NCI-H2107 (cell line): ENCODE results near the gene UBA1.

ENCODE experiments used
- DNase-seq: peaks from one replicate; lab custom pipeline; 2025; lab: John Stamatoyannopoulos, UW

The UBA1 gene

DNA sequence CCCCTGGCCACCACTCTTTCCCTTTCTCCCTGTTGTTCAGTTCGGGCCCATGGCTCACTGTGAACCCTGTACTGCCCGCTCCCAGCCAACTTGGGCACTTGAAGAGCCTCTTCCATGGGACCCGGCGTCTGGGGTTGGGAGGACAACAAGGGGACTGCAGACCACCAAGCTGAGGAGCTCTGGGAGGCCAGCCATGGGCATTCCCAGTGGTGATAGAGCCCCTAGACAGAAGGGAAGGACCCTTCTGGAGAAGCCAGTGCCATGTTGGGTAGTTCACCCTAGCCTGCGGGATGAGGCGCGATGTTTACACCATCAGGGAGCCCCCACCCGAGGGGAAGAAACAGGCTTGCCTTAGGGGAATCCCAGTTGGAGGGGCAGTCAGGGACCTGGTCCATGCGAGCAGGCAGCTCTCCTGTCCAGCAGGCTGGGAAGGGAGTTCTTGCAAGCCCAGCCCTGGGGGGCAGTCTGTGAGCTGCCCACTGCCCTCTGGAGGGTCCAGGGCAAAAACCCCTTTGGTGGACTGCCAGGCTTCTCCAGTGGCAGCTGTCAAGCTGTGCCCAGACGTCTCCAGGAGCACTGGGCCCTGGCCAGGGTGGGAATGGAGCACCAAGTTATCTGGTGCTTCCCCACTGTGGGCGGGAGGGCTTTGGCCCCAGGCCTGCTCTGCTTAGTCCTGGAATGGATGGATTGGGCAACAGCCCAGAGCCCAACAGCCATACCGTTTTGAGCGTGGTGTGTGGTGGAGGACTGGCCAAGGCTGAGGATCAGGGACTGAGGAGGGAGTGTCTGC, 23.7 kb upstream of the UBA1 start:
- DNase-seq: no peak

GRCh38 chrX:47170861-47171692, 22.6 kb upstream of the UBA1 start:
- DNase-seq: no peak

DNA sequence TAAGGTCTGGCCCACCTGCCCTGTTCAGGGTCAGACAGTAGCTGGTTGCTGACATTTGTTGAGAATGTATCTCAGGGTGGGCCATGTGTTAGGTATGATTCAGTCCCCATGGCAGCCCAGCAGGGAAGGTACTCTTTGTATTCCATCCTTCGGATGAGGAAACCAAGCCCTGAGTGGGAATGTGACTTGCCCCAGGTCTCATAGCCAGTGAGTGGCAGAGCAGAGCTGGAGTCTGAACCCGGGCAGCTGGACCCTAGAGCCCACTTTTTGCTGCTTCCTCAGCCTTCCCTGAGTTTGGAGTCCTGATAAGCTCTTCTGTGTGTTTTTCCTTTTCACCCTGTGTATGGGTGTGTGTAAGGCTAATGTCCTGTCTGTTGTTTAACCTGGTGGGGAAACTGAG, 21.6 kb upstream of the UBA1 start:
- no peak for DNase-seq

GRCh38 chrX:47172549-47172948, 21.1 kb upstream of the UBA1 start:
- no peak for DNase-seq

- DNase-seq: no peak
Measured at GRCh38 chrX:47172971-47173792, 20.4 kb upstream of the UBA1 start.

DNA sequence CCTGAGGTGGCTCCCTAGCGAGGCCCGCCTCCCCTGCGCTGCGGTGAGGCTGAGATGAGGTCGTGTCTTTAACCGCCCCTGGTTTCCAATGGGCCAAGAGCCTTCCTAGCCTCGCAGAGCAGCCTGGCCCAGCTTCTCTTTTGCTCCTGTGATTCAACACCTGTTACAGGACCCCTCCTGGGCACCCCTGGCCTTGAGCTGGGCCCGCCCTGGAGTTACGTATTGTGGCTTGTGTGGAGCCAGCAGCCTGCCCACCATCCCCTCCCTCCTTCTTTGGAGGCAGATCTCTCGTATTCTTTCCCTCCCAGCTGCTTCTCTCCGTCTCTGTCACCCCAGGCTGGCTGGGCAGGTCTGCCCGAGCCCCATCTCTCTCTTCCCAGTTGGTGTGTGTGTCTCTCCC, 19.3 kb upstream of the UBA1 start:
- DNase-seq: no peak

GRCh38 chrX:47174846-47175587, 18.6 kb upstream of the UBA1 start:
- DNase-seq: no peak

- DNase-seq: no peak
Measured at GRCh38 chrX:47175588-47175980, 18.0 kb upstream of the UBA1 start.

GRCh38 chrX:47176101-47176740, 17.4 kb upstream of the UBA1 start:
- DNase-seq: no peak

DNA sequence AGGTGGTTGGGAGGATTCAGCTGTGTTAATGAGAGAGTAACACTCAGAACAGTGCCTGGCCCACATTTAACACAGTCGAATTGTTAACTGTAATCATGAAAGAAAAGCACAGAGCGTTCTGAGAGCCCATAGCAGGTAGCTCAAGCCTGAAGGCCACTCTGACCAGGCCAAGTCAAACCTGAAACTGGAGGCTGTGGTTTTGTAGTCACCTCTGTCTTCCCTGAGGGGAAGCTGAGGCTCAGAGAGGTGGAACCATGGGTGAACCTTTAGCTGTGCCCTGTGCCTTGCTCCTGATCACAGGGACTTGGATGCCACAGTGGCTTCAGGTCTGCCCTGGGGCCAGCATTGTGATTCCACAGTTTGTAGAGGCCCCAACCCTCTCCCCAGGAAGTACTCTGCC, 16.6 kb upstream of the UBA1 start:
- no peak for DNase-seq

GRCh38 chrX:47178337-47178736, 15.3 kb upstream of the UBA1 start:
- DNase-seq: no peak

DNA sequence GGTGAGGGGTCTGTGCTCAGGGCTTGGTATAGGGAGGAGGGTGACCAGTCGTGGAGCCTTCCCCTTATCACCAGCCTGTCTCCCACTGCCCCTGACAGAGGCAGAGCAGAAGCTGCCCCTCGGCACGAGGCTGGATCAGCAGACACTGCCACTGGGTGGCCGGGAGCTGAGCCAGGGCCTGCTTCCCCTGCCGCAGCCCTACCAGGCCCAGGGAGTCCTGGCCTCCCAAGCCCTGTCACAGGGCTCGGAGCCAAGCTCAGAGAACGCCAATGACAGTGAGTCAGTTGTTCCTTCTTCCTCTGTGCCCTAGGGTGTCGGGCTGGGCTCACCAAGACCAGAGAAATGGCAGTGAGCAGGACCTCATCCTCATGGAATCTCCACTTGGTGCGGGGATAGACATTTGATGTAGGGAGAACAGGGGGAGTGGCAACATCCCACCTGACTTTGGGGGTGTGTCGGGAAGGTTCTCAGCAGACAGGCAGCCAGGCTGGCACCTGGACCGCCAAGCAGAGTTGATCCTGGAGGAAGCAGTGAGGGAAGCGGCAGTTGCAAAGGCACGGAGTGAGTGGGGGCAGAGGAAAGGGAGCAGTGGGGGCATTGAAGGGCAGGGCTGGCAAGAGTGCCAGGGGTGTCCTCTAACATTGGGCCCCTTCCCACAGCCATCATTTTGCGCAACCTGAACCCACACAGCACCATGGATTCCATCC, 14.3 kb upstream of the UBA1 start:
- no peak for DNase-seq

DNA sequence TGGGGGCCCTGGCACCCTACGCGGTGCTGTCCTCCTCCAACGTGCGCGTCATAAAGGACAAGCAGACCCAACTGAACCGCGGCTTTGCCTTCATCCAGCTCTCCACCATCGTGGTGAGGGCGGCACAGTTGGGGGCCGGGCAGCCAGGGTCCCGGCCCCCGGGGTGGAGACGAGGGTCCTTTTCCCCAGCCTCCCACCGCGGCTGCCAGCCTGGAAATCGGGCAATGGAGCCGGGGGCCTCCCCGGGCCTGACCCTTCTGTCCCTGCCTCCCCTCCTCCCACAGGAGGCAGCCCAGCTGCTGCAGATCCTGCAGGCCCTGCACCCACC, 13.7 kb upstream of the UBA1 start:
- no peak for DNase-seq

DNA sequence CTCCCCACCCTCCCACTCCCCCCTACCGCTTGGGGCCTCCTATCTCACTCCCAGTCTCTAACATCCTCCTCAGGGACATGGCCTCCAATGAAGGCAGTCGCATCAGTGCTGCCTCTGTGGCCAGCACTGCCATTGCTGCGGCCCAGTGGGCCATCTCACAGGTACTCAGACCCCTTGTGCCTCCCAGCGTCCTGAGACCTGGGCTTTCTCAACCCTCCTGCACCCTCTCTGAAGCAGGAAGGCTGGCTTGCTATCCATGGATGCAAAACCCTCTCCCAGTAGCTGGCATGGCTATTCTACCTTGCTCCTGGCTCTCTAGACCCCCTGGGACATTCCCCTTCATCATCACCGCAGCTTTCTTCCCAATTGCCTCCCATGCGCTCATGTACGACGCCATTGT, 13.3 kb upstream of the UBA1 start:
- no peak for DNase-seq

DNA sequence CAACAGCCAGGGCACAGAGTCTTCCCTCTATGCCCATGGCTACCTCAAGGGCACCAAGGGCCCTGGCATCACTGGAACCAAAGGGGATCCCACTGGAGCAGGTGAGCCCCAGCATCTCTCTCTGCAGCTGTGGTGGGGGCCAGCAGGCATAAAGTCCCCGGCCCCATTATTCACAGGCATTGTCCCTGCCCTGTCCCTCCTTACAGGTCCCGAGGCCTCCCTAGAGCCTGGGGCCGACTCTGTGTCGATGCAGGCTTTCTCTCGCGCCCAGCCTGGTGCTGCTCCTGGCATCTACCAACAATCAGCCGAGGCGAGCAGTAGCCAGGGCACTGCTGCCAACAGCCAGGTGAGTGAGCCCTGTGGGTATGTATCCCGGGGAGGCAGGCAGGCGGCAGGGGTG, 12.3 kb upstream of the UBA1 start:
- no peak for DNase-seq

GRCh38 chrX:47182106-47182700, 11.4 kb upstream of the UBA1 start:
- DNase-seq: no peak

GRCh38 chrX:47184486-47184885, 9.1 kb upstream of the UBA1 start:
- no peak for DNase-seq

- no peak for DNase-seq
Measured at GRCh38 chrX:47185241-47185640, 8.4 kb upstream of the UBA1 start.

DNA sequence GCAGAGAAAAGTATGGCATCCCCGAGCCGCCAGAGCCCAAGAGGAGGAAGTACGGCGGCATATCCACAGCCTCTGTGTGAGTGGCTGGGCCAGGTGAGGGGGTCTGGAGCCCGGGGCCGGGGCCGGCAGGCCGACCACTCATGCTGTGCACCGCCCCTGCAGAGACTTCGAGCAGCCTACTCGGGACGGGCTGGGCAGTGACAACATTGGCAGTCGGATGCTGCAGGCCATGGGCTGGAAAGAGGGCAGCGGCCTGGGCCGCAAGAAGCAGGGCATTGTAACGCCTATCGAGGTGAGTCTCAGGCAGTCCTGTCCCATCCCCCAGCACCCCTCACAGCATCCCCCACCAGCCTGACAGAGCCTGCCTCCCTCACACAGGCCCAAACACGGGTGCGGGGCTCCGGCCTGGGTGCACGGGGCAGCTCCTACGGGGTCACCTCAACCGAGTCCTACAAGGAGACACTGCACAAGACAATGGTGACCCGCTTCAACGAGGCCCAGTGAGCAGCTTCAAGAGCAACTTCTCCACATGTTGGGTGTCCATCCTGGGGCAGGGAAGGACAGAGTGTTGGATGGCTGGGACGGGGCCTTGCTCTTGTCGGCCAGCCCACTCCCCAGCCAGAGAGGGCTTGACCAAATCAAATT, 7.4 kb upstream of the UBA1 start:
- no peak for DNase-seq

- no peak for DNase-seq
Measured at GRCh38 chrX:47187106-47187677, 6.4 kb upstream of the UBA1 start.
